ENCODE results near the gene PRDM4. TPM values are rescaled to one million over a fixed set of nuclear protein-coding genes. Genes with fewer than 3 reads are reported as not detected.

The PRDM4 gene
- polyA plus RNA-seq, 1 of the 3 experiments (the other 2 are of a cell fraction), result 22.1 TPM

- Histone ChIP-seq H2AFZ (ENCODE audit: low read depth) (no peak overlapping the region), H3F3A (replicated peaks; ENCODE audit: insufficient read depth) (no peaks in the 10 kb centered on the region), H3K79me2 (ENCODE audit: insufficient read depth) (no peaks in the 10 kb centered on the region), H3K36me3 (replicated peaks in 1 of 2; ENCODE audit: control insufficient read depth in 1 of 2, insufficient read depth in 2 of 2, low read length in 1 of 2) (no peaks in the 10 kb centered on the region), H3K4me1 (ENCODE audit: control insufficient read depth in 1 of 2, insufficient read depth in 2 of 2, low read depth in 1 of 2, low read length in 1 of 2) (no peaks in the 10 kb centered on the region; a peak in 1 of 4 replicates), H3K27ac (ENCODE audit: low read depth in 2 of 2, low read length in 1 of 2) (no peak overlapping the region), H3K9me3 (no peaks in the 10 kb centered on the region), H3K4me2 (no peak overlapping the region), H3K27me3 (ENCODE audit: insufficient read depth) (peaks cover 23% of the 10 kb centered on the region), H4K20me1 (ENCODE audit: insufficient read depth) (no peaks in the 10 kb centered on the region), H3K9me2 (no peaks in the 10 kb centered on the region), H3K4me3 (ENCODE audit: low read depth in 2 of 2, low read length in 1 of 2) (no peak overlapping the region), H3K9ac (no peak overlapping the region)
- TF ChIP-seq TEAD4 (IDR thresholded peaks at IDR 0.05; ENCODE audit: borderline replicate concordance, insufficient read depth) (no peak), PBX3 (IDR thresholded peaks at IDR 0.05) (no peak), RFX5 (IDR thresholded peaks at IDR 0.05; ENCODE audit: low read length) (no peak), USF2 (IDR thresholded peaks at IDR 0.05; ENCODE audit: borderline replicate concordance, low read depth, low read length) (no peak), GABPA (IDR thresholded peaks at IDR 0.05; ENCODE audit: low read depth) (no peak), CHD2 (IDR thresholded peaks at IDR 0.05; ENCODE audit: low read length, partially characterized antibody) (no peak), FOSL2 (IDR thresholded peaks at IDR 0.05; ENCODE audit: borderline replicate concordance, low read depth) (no peak), YY1 (IDR thresholded peaks at IDR 0.05; ENCODE audit: low read depth) (no peak), SIN3A (IDR thresholded peaks at IDR 0.05; ENCODE audit: borderline replicate concordance, low read depth, low read length) (no peak), RAD21 (IDR thresholded peaks at IDR 0.05; ENCODE audit: low read length) (no peak)
- CTCF ChIA-PET, result no interaction called here
- POLR2A ChIA-PET, result no interaction called here
- no peak for DNase-seq
- WGBS (ENCODE audit: low lambda C conversion rate), result 44% methylated on average over 11 of the region's 11 CpGs
Measured at GRCh38 chr12:107778383-107779025, 17.6 kb upstream of the PRDM4 start.

- Histone ChIP-seq H3K9me3 (no peaks in the 10 kb centered on the region), H3K9ac (no peak overlapping the region), H3F3A (replicated peaks; ENCODE audit: insufficient read depth) (no peaks in the 10 kb centered on the region), H3K9me2 (no peaks in the 10 kb centered on the region), H4K20me1 (ENCODE audit: insufficient read depth) (no peaks in the 10 kb centered on the region), H3K36me3 (replicated peaks in 1 of 2; ENCODE audit: control insufficient read depth in 1 of 2, insufficient read depth in 2 of 2, low read length in 1 of 2) (no peaks in the 10 kb centered on the region), H3K4me3 (ENCODE audit: low read depth in 2 of 2, low read length in 1 of 2) (no peak overlapping the region), H3K4me2 (no peak overlapping the region), H3K27ac (ENCODE audit: low read depth in 2 of 2, low read length in 1 of 2) (no peak overlapping the region), H3K79me2 (ENCODE audit: insufficient read depth) (no peaks in the 10 kb centered on the region), H2AFZ (ENCODE audit: low read depth) (no peak overlapping the region), H3K4me1 (ENCODE audit: control insufficient read depth in 1 of 2, insufficient read depth in 2 of 2, low read depth in 1 of 2, low read length in 1 of 2) (no peaks in the 10 kb centered on the region; a peak in 1 of 4 replicates), H3K27me3 (ENCODE audit: insufficient read depth) (peaks cover 23% of the 10 kb centered on the region)
- no peak for DNase-seq
- POLR2A ChIA-PET, result no interaction called here
- WGBS (ENCODE audit: low lambda C conversion rate), result 7% methylated on average over 6 of the region's 6 CpGs
- CTCF ChIA-PET, result interaction anchor here (1.4 to 2.3 kb wide), 4 partner anchors 8 to 17 kb away, joined by 4 to 8 read pairs (median 4); no protein-coding TSS in a partner anchor
- TF ChIP-seq IRF3 (IDR thresholded peaks at IDR 0.05; ENCODE audit: low read depth, low read length), result no peak
- TF ChIP-seq MXI1 (IDR thresholded peaks at IDR 0.05; ENCODE audit: low read depth, low read length), result no peak
- no peak for TF ChIP-seq USF1 (IDR thresholded peaks at IDR 0.05; ENCODE audit: borderline replicate concordance, low read depth)
- TF ChIP-seq NFIC (IDR thresholded peaks at IDR 0.05; ENCODE audit: borderline replicate concordance), result no peak
- TF ChIP-seq RCOR1 (IDR thresholded peaks at IDR 0.05; ENCODE audit: low read length), result no peak
- no peak for TF ChIP-seq FOXJ3 (CRISPR knock-in tag; IDR thresholded peaks at IDR 0.05)
- TF ChIP-seq GATA2 (CRISPR knock-in tag; IDR thresholded peaks at IDR 0.05), result no peak
- TF ChIP-seq TEAD4 (IDR thresholded peaks at IDR 0.05; ENCODE audit: borderline replicate concordance, insufficient read depth), result no peak
- TF ChIP-seq YY1 (IDR thresholded peaks at IDR 0.05; ENCODE audit: low read depth), result no peak
- TF ChIP-seq CTCF (IDR thresholded peaks at IDR 0.05), result no peak
- no peak for TF ChIP-seq ZBTB33 (IDR thresholded peaks at IDR 0.05; ENCODE audit: borderline replicate concordance, low read depth)
Measured at GRCh38 chr12:107776171-107776570, 15.2 kb upstream of the PRDM4 start.
